HG03521 (cell line): ENCODE data around the gene AFAP1L1.
"Not testable (repeated sequence)": the region's sequence is repeated elsewhere in the genome, so short reads cannot be mapped to it uniquely, and the experiment has no call there.

Experiments
- ATAC-seq: cut with Tn5 transposase; IDR thresholded peaks from one replicate; pipeline ENCODE4 v1.9.1; 2021; ENCODE audit warnings: mild to moderate bottlenecking, moderate library complexity; ENCODE audit not compliant: unreplicated experiment

AFAP1L1 gene

GRCh38 chr5:149260761-149261160 is 10.9 kb upstream of the AFAP1L1 start:
- no peak for ATAC-seq

GRCh38 chr5:149261246-149261645 is 10.4 kb upstream of the AFAP1L1 start:
- ATAC-seq: no peak

GRCh38 chr5:149262315-149262714 is 9.3 kb upstream of the AFAP1L1 start:
- ATAC-seq: no peak

- peak; percentile 87 for ATAC-seq
These were observed 7.1 kb upstream of the AFAP1L1 start for GRCh38 chr5:149264439-149265067.

- ATAC-seq: no peak
These were observed 6.6 kb upstream of the AFAP1L1 start for GRCh38 chr5:149265068-149265465.

- no peak for ATAC-seq
These were observed 6.1 kb upstream of the AFAP1L1 start for GRCh38 chr5:149265597-149265996.

GRCh38 chr5:149267241-149267973 is 4.3 kb upstream of the AFAP1L1 start:
- ATAC-seq: no peak

GRCh38 chr5:149268928-149269557 is 2.6 kb upstream of the AFAP1L1 start:
- ATAC-seq: no peak

GRCh38 chr5:149271195-149271715 is 404 bp upstream of the AFAP1L1 start:
- ATAC-seq: no peak

- not testable (repeated sequence) for ATAC-seq
These were observed 1.1 kb downstream of the AFAP1L1 start for GRCh38 chr5:149272781-149273180.

- ATAC-seq: no peak
These were observed 1.6 kb downstream of the AFAP1L1 start for GRCh38 chr5:149273237-149273636.

GRCh38 chr5:149273950-149274349 is 2.3 kb downstream of the AFAP1L1 start:
- no peak for ATAC-seq

GRCh38 chr5:149274939-149275338 is 3.3 kb downstream of the AFAP1L1 start:
- ATAC-seq: no peak

GRCh38 chr5:149277801-149278200 is 6.1 kb downstream of the AFAP1L1 start:
- ATAC-seq: no peak

- ATAC-seq: no peak
These were observed 7.0 kb downstream of the AFAP1L1 start for GRCh38 chr5:149278451-149279210.

GRCh38 chr5:149279661-149280060 is 8.0 kb downstream of the AFAP1L1 start:
- ATAC-seq: no peak

GRCh38 chr5:149280124-149280523 is 8.5 kb downstream of the AFAP1L1 start:
- no peak for ATAC-seq

GRCh38 chr5:149280802-149281201 is 9.1 kb downstream of the AFAP1L1 start:
- ATAC-seq: no peak

GRCh38 chr5:149282027-149282965 is 10.6 kb downstream of the AFAP1L1 start:
- ATAC-seq: no peak

- ATAC-seq: no peak
These were observed 11.3 kb downstream of the AFAP1L1 start for GRCh38 chr5:149282966-149283332.
